ENCODE results near the gene PSMD5. TPM values are rescaled to one million over a fixed set of nuclear protein-coding genes. Genes with fewer than 3 reads are reported as not detected.

PSMD5 gene
- total RNA-seq, 3 donors from 2014 or later (not counting 1 experiment from before 2014, with no cell fraction given): 24.6 to 41.2 (median 37.1) TPM

GRCh38 chr9:120845255-120845654, 2.5 kb upstream of the PSMD5 start:
- Mint-ChIP-seq H3K27ac (peak overlapping the region; percentile 98 to 99), H3K4me3 (peak overlapping the region; percentile 99), H3K36me3 (no peaks in the 10 kb centered on the region), H3K9me3 (no peaks in the 10 kb centered on the region), H3K4me1 (peaks cover 43 to 50% of the 10 kb centered on the region in 2 donors), H3K27me3 (ENCODE audit: low read depth in 2 of 2) (no peaks in the 10 kb centered on the region)
- no peaks in the 10 kb centered on the region for H3K27me3 ChIP-seq (ENCODE audit: control insufficient read depth, insufficient read depth, low read length)
- no peaks in the 10 kb centered on the region for H3K9me3 ChIP-seq (ENCODE audit: control insufficient read depth, insufficient read depth, low read length)
- ATAC-seq: no peak
- H3K4me3 ChIP-seq (ENCODE audit: low read length): no peak overlapping the region
- H3K36me3 ChIP-seq (ENCODE audit: control insufficient read depth, insufficient read depth, low read length): peaks cover 11% of the 10 kb centered on the region
- DNase-seq: no peak
- H3K27ac ChIP-seq (ENCODE audit: low read length): no peak overlapping the region
- peaks cover 28% of the 10 kb centered on the region for H3K4me1 ChIP-seq (ENCODE audit: control insufficient read depth, insufficient read depth, low read length)
- TF ChIP-seq CTCF (IDR thresholded peaks at IDR 0.05): no peak
- intact Hi-C loops (cut with micrococcal nuclease): no loop called here

DNA sequence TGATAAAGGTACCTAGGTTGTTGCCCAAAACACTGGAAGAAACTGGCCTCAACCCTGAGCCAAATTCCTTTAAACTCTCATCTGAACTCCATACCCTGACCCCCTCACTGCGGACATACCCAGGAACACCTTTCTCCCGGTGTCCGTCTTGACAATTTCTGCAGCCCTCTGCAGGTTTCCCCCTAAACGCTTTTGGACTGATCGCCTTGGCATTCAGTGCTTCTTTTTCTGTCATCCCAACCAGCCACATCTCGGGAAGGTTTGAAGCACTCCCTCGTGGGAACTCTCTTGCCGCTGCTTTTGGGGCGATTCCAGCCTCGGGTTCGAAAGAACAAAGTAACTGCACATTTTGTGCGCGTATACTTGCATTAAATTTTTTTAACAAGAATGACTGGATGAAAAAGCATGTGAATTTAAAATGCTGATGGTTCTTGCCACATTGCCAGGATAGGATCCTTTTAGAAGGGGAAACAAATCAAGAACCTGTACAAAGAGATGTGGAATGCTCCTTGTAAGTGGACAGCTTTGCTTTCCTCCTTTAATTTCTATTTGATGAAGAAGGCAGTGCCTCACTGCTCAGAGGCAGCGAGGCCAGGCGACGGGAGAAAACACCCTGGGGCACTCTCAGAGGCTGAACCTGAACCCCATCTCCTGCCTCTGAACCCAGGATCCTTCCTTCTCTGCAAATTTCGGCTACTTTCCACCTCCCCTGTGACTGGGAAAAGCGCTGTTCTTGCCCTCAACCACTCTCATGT, 615 bp downstream of the PSMD5 start:
- 66% methylated on average over 18 of the region's 18 CpGs for WGBS (ENCODE audit: insufficient coverage)
- Mint-ChIP-seq H3K4me1 (peaks cover 58 to 62% of the 10 kb centered on the region in 2 donors), H3K9me3 (no peaks in the 10 kb centered on the region), H3K36me3 (no peaks in the 10 kb centered on the region), H3K27ac (peak overlapping the region; percentile 98 to 99), H3K27me3 (ENCODE audit: low read depth in 2 of 2) (no peaks in the 10 kb centered on the region), H3K4me3 (peak overlapping the region; percentile 99)
- Histone ChIP-seq H3K4me3 (ENCODE audit: low read length) (peak overlapping the region; percentile 85), H3K27ac (ENCODE audit: low read length) (peak overlapping the region; percentile 92), H3K27me3 (ENCODE audit: control insufficient read depth, insufficient read depth, low read length) (no peaks in the 10 kb centered on the region), H3K9me3 (ENCODE audit: control insufficient read depth, insufficient read depth, low read length) (no peaks in the 10 kb centered on the region), H3K36me3 (ENCODE audit: control insufficient read depth, insufficient read depth, low read length) (peaks cover 11% of the 10 kb centered on the region), H3K4me1 (ENCODE audit: control insufficient read depth, insufficient read depth, low read length) (peaks cover 28% of the 10 kb centered on the region)
- DNase-seq: no peak
- intact Hi-C loops (cut with micrococcal nuclease): loop anchor here (2.0 to 5.0 kb wide), 3 partner anchors 49 to 233 kb away; partner anchors contain the start of genes CNTRL, FBXW2 and TRAF1
- peak; percentile 2 to 14 (median 5) for ATAC-seq
- no peak for TF ChIP-seq CTCF (IDR thresholded peaks at IDR 0.05)

DNA sequence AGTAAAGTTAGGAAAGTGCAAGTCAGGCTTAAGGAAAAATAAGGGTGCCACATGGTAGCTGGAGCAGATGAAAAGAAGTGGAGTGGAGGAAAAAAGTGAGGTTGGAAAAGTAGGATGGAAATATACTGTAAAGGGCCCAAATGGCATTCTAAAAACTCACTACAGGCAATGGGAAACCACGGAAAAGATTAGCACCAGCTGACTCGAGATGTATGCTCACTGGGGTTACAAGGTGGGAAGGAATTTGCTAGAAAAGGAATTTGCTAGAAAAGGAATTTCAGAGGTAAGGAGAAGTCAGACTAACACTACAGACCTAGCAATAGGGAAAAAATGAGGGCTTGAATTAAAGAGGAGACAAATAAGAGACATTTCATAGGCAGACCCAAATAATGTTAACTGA, 3.6 kb downstream of the PSMD5 start:
- Mint-ChIP-seq H3K4me3 (peak overlapping the region; percentile 51), H3K4me1 (peaks cover 45 to 47% of the 10 kb centered on the region in 2 donors)
- intact Hi-C loops (cut with micrococcal nuclease): no loop called here

More for the DNA sequence above, 3.6 kb downstream of the PSMD5 start:
- H3K9me3 Mint-ChIP-seq: no peaks in the 10 kb centered on the region
- Histone ChIP-seq H3K4me3 (ENCODE audit: low read length) (no peak overlapping the region), H3K27ac (ENCODE audit: low read length) (no peak overlapping the region), H3K4me1 (ENCODE audit: control insufficient read depth, insufficient read depth, low read length) (peaks cover 23% of the 10 kb centered on the region), H3K36me3 (ENCODE audit: control insufficient read depth, insufficient read depth, low read length) (peaks cover 11% of the 10 kb centered on the region), H3K27me3 (ENCODE audit: control insufficient read depth, insufficient read depth, low read length) (no peaks in the 10 kb centered on the region), H3K9me3 (ENCODE audit: control insufficient read depth, insufficient read depth, low read length) (no peaks in the 10 kb centered on the region)
- no peak for ATAC-seq
- no peaks in the 10 kb centered on the region for H3K27me3 Mint-ChIP-seq (ENCODE audit: low read depth in 2 of 2)
- WGBS (ENCODE audit: insufficient coverage): 70% methylated on average over 2 of the region's 2 CpGs
- no peaks in the 10 kb centered on the region for H3K36me3 Mint-ChIP-seq
- no peak for TF ChIP-seq CTCF (IDR thresholded peaks at IDR 0.05)
- H3K27ac Mint-ChIP-seq: peak overlapping the region in 1 of 2 donors; percentile 29
- no peak for DNase-seq

Data from natural killer cell (primary cell).